Measurements from ENCODE around the gene LRCH3.

Gene LRCH3

DNA sequence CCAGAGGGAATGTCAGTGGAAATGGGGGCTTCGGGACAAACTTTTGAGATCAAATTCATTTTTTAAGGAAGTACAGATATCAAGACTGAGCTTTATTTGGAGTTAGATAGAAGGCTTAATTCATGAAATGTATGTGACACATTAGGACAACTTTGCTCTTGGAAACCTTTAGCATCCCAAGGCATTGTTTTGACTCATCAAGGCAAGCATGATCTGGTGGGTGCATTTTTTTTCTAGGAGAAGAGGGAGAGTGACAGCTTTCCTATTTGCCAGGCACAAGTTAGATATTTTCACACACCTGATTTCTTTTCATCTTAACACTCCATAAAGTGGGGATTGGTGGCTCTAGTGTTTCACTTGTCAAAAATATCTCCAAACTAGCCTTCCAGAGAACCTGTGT is 97.5 kb downstream of the LRCH3 start:
- TF ChIP-seq, protein P1, sequence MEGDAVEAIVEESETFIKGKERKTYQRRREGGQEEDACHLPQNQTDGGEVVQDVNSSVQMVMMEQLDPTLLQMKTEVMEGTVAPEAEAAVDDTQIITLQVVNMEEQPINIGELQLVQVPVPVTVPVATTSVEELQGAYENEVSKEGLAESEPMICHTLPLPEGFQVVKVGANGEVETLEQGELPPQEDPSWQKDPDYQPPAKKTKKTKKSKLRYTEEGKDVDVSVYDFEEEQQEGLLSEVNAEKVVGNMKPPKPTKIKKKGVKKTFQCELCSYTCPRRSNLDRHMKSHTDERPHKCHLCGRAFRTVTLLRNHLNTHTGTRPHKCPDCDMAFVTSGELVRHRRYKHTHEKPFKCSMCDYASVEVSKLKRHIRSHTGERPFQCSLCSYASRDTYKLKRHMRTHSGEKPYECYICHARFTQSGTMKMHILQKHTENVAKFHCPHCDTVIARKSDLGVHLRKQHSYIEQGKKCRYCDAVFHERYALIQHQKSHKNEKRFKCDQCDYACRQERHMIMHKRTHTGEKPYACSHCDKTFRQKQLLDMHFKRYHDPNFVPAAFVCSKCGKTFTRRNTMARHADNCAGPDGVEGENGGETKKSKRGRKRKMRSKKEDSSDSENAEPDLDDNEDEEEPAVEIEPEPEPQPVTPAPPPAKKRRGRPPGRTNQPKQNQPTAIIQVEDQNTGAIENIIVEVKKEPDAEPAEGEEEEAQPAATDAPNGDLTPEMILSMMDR (conservative IDR thresholded peaks at IDR 0.05; ENCODE audit: control insufficient read depth, insufficient read depth, low read depth, low read length) = no peak
- no peak for DNase-seq (ENCODE audit: low read depth)
- no peak overlapping the region for H3K4me3 ChIP-seq (ENCODE audit: control insufficient read depth, low read depth, low read length)

DNA sequence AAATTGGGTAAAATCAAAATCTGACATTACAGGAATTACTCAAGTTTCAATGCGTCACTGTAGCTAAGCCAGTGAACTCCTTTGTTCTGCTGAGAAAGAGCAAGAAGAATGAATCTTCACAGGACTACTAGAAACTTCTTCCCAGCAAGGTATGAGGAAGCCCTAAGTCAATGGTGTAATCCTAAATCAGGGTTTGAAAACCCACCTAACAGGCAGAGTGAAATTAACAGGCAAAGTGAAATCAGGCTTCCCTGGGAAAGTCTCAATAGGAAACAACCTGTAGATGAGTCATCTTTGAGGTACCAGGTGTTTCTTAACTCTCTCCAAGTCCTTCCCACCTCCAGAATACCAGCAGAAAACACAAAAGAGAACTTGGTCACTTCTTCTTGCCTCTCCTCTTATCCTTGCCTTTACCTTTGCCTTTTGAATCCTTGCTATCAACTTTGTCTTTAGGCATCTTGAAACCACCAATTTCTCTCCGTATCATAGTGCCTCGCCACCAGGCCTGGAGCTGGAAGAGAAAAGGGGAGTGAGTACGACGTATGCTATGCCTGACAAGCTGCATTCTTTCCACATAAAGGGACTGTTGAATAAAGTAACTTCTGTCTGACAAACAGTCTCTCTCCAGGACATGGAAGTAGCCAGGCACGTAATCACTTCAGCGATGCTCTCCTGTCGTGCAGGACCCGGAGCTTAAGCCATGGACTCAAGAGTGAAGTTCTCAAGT is 98.3 kb downstream of the LRCH3 start:
- DNase-seq (ENCODE audit: low read depth) = no peak
- TF ChIP-seq, protein P1 (conservative IDR thresholded peaks at IDR 0.05; ENCODE audit: control insufficient read depth, insufficient read depth, low read depth, low read length) = no peak
- no peak overlapping the region for H3K4me3 ChIP-seq (ENCODE audit: control insufficient read depth, low read depth, low read length)

DNA sequence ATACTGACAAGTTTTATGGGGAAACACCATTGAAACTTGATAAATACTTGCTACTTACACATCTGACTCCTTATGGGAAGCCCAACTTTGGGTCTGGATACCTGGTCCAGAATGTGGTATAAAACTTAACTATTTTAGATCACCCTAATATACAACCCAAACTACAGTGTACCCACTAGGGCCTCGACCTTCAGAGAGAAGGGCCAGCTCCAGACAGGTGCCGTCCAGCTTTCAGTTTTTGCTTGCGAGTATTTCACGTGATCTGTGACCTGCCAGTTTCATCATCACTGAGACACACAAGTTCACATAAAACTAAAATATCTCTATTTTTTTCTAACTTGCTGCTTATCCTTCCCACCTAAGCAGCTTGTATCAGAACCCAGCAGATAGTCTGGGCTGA is 99.6 kb downstream of the LRCH3 start:
- no peak for DNase-seq (ENCODE audit: low read depth)
- TF ChIP-seq, protein P1 (conservative IDR thresholded peaks at IDR 0.05; ENCODE audit: control insufficient read depth, insufficient read depth, low read depth, low read length) = no peak

DNA sequence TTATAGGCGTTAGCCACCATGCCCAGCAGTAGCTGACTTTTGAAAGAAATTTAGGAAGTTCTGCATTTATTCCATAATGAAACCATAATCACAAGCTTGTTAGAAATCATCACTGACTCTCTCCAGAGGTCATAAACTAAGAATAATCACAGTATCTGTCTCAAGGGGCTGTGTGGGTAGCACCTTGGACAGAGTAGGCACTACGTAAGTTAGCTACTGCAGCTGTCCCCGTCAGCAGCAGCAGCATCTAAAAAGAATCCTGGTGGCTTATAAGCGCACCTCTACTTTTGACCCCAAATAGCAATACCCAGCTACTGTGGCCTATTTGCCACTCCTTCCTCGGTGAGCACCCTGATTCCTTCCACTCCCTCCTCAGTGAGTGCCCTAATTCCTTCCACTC is 101.1 kb downstream of the LRCH3 start:
- no peak for DNase-seq (ENCODE audit: low read depth)
- TF ChIP-seq, protein P1 (conservative IDR thresholded peaks at IDR 0.05; ENCODE audit: control insufficient read depth, insufficient read depth, low read depth, low read length) = no peak
- no peak overlapping the region for H3K4me3 ChIP-seq (ENCODE audit: control insufficient read depth, low read depth, low read length)

More for the DNA sequence above, 99.6 kb downstream of the LRCH3 start:
- no peak overlapping the region for H3K4me3 ChIP-seq (ENCODE audit: control insufficient read depth, low read depth, low read length)

DNA sequence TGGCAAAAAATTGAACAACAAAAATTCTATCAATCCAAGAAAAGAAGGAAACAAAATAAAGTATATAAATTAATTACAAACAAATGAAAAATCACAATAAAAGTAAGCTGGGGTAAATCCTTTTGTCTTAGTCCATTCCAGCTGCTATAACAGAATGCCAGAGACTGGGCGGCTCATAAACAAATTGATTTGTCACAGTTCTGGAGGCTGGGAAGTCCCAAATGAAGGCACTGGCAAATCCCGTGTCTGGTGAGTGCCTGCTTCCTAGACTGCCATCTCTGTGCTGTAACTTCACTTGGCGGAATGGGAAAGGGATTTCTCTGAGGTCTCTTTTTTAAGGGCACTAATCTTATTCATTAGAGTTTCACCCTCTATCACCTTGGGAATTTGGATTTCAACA is 105.4 kb downstream of the LRCH3 start:
- TF ChIP-seq, protein P1 (conservative IDR thresholded peaks at IDR 0.05; ENCODE audit: control insufficient read depth, insufficient read depth, low read depth, low read length) = no peak
- DNase-seq (ENCODE audit: low read depth) = no peak
- no peak overlapping the region for H3K4me3 ChIP-seq (ENCODE audit: control insufficient read depth, low read depth, low read length)

DNA sequence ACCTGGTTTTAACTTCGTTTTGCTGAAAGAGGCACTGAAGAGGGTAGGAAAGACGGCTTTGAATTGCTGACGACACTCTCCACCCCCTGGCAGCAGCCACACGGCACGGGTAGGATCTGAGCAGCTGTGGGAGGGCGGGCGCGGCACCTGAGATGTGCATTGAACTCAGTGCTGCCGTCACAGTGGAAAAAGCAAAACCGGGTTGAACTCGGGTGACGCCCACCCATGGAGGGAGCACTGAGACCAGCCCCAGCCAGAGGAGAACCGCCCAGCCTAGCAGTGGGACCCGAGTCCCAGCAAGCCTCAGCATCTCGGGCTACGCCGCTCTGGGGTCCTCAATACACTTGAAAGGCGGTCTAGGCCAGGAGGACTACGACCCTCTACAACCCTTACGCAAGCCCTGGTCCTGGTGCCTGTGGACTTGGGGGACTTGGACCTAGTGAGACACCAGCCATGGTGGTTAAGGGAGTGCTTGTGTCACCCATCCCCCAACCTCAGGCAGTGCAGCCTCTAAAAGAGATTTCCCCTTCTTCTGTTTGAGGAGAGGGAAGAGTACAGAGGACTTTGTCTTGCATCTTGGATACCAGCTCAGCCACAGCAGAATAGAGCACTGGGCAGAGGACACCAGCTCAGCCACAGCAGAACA is 108.9 kb downstream of the LRCH3 start:
- no peak overlapping the region for H3K4me3 ChIP-seq (ENCODE audit: control insufficient read depth, low read depth, low read length)
- DNase-seq (ENCODE audit: low read depth) = no peak
- TF ChIP-seq, protein P1 (conservative IDR thresholded peaks at IDR 0.05; ENCODE audit: control insufficient read depth, insufficient read depth, low read depth, low read length) = no peak

Data from fibroblast of mammary gland (primary cell).